HG03354 (cell line): ENCODE results near the gene LRRC15.

Source experiments
- ATAC-seq: cut with Tn5 transposase; IDR thresholded peaks from one replicate; pipeline ENCODE4 v1.9.1; 2021; ENCODE audit warnings: mild to moderate bottlenecking; ENCODE audit not compliant: unreplicated experiment, poor library complexity, severe bottlenecking

LRRC15 gene

GRCh38 chr3:194322678-194323211 lies 46.8 kb downstream of the LRRC15 start:
- ATAC-seq: no peak

GRCh38 chr3:194321693-194322640 lies 47.6 kb downstream of the LRRC15 start:
- no peak for ATAC-seq

- no peak for ATAC-seq
Observed at GRCh38 chr3:194320744-194321243, 48.7 kb downstream of the LRRC15 start.

- ATAC-seq: no peak
Observed at GRCh38 chr3:194320100-194320499, 49.4 kb downstream of the LRRC15 start.

GRCh38 chr3:194318511-194319161 lies 50.9 kb downstream of the LRRC15 start:
- ATAC-seq: no peak

- ATAC-seq: no peak
Observed at GRCh38 chr3:194316918-194317317, 52.6 kb downstream of the LRRC15 start.

GRCh38 chr3:194315965-194316361 lies 53.6 kb downstream of the LRRC15 start:
- ATAC-seq: peak; percentile 31

- peak; percentile 86 for ATAC-seq
Observed at GRCh38 chr3:194315088-194315964, 54.2 kb downstream of the LRRC15 start.

GRCh38 chr3:194314388-194315068 lies 55.0 kb downstream of the LRRC15 start:
- no peak for ATAC-seq

GRCh38 chr3:194313560-194314387 lies 55.8 kb downstream of the LRRC15 start:
- ATAC-seq: no peak

- ATAC-seq: no peak
Observed at GRCh38 chr3:194312743-194313281, 56.7 kb downstream of the LRRC15 start.

- ATAC-seq: no peak
Observed at GRCh38 chr3:194312186-194312742, 57.3 kb downstream of the LRRC15 start.

GRCh38 chr3:194311000-194311399 lies 58.5 kb downstream of the LRRC15 start:
- no peak for ATAC-seq

GRCh38 chr3:194310060-194310835 lies 59.3 kb downstream of the LRRC15 start:
- ATAC-seq: no peak

GRCh38 chr3:194308601-194309449 lies 60.7 kb downstream of the LRRC15 start:
- peak; percentile 30 for ATAC-seq

- ATAC-seq: no peak
Observed at GRCh38 chr3:194307849-194308248, 61.7 kb downstream of the LRRC15 start.
